Measurements from ENCODE around the gene ZNF391.
"Not testable (repeated sequence)": the region's sequence is repeated elsewhere in the genome, so short reads cannot be mapped to it uniquely, and the experiment has no call there.

Gene ZNF391

DNA sequence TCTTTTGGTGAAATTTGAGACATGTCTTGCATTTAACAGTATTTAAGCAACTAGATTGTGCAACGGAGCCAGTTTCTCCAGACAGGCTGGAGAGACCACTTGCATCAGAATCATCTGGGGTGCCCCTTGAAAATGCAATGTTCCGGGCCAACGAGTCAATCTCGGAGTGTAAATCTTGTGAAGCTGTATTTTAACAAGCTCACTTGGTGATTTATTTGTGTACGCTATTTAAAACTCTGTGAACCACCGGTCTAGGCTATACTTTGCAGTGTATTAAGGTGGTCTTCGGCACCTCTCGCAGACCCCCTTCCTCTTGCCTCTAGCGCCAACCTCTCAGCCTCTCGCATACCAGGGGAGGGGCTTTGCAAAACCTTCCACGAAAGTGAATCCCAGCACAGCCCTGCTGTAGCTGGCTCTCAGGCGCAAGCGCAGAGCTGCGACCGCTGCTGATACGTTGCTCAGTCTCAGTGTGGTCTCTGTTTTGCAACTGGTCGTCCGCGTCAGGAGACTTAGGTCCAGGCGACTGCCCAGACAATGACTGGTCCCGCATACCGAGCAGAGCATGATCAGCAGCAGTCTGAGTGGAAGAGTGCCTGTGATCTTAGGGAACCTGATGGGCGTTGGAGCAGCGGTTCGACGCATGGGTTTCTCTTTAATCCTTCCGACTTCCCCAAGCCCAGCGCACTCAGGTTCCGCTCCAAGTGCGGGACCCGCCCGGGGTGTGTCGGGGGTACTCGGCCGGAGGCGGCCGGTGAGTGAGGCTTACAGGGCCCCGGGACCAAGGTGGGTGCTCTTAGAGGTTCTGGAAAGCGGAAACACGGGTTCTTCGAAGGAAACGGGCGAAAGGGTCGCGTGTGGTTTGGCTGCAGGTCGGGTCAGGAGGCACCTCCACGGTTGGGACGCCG, at the start of gene ZNF391:
Gene ZNF391 (plus strand): TSS at position 467 of the 905 bp plus-strand sequence. CDS start 11,612 bp downstream, outside the sequence.
- peak; percentile 52 to 68 (median 52) for DNase-seq (ENCODE audit: low read depth in 2 of 3, low spot score in 2 of 3)

DNA sequence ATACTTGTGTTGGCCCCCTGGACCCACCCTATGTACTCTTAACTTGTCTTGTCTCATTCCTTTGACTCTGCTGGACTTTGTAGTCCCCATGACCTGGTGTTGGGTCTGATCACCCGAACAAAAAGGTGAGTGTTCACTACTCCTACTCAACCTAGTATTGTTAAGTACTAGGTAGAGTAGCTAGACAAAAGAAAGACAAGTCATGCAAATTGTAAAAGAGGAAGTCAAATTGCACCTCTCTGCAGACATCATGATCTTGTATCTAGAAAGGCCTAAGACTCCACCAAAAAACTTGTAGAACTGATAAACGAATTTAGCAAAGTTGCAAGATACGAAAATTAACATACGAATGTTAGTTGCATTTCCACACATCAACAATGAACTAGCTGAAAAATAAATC, 35.7 kb upstream of the ZNF391 start:
- DNase-seq (ENCODE audit: low read depth in 2 of 3, low spot score in 2 of 3): no peak

DNA sequence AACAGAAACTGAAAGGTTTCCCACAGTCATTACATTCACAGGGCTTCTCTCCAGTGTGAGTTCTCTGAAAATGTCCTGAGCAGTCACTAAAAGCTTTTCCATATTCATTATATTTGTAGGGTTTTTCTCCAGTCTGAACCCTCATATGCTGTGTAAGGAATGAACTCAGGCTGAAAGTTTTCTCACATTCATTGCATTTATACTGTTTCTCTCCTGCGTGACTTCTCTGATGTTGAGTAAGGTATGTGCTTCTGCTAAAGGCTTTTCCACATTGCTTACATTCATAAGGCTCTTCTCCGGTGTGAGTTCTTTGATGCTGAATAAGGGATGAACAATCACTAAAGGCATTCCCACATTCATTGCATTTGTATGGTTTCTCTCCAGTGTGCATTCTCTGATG, 29.8 kb upstream of the ZNF391 start:
- no peak for DNase-seq (ENCODE audit: low read depth in 2 of 3, low spot score in 2 of 3)

DNA sequence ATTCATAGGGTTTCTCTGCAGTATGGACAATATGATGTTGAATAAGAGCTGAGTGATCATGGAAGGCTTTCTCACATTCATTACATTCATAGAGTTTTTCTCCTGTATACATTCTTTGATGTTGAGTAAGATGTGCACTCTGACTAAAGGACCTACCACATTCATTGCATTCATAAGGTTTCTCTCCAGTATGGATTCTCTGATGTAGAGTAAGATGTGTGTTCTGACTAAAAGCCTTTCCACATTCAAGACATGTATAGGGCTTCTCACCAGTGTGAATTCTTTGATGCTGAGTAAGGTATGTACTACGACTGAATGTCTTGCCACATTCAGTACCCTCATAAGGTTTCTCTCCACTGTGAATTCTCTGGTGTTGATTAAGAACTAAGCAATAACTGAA, 29.3 kb upstream of the ZNF391 start:
- no peak for DNase-seq (ENCODE audit: low read depth in 2 of 3, low spot score in 2 of 3)

DNA sequence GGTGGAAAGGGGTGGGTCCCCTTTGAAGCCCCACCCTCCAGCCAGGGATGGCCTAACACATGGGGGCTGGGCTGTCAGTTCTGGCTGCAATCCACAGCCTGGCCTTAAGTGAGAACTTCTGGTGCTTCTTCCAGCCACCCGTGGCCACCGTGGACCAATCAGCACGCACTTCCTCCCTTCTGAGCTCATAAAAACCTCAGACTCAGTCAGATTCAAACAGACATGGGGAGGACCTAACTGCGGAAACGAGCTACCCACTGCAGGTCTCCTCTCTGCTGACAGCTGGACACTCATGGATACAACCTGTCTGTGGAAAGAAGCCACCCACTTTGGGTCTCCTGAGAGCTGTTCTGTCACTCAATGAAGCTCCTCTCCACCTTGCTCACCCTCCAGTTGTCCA, 20.4 kb upstream of the ZNF391 start:
- DNase-seq (ENCODE audit: low read depth in 2 of 3, low spot score in 2 of 3): no peak

DNA sequence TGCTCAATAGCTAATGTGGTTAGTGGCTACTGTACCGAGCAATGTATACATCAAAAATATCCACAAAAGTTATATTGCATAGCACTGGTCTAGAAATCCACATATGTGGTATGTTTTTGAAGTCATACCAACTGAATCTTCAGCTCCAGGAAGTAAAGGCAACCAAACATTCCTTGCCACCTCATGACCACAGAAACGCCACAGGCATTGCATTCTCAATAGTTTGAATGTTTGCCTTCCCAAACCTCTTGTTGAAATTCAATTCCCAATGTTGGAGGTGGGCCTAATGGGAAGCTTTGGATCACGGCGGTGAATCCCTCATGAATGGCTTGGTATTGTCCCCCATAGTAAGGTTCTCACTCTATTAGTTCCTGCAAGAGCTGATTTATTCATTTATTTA, 18.2 kb upstream of the ZNF391 start:
- DNase-seq (ENCODE audit: low read depth in 2 of 3, low spot score in 2 of 3): no peak

DNA sequence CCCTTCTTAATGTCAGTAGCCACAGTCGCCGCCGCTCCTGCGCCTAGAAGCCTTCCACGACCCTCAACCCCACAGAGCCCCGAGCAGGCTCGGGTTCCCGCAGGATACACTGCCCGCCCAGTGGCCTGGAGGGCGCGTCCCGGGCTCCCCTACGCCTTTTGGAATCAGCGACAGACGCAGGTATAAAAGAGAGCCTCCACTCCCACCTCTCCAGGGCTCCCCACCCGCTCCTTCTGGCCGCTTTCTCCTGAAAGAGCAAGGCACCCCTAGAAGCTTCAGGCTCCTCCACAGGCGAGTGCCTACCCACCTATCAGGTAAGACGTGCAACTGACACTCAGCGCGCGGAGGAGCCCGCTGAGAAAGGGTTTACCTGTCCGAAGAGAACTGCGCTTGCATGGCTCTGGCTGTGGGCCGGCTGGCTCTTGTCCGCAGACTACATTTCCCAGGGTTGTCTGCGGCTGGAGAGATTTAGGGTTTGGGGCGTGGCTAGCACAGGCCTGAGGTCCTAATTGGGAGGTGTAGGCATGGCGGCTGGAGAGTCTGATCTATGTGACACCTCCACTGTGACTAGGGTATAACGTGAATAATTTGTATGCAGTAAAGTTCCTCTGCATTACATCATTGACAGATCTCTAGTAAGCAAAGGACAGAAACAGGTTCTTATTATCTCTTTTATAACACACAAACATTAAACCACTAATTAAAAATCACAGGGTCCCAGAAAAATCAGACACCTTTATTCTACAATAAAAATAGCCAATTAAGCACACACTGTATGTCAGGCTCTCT, 13.5 kb upstream of the ZNF391 start:
- DNase-seq (ENCODE audit: low read depth in 2 of 3, low spot score in 2 of 3): peak in 2 of 3 experiments; percentile 15 to 34

DNA sequence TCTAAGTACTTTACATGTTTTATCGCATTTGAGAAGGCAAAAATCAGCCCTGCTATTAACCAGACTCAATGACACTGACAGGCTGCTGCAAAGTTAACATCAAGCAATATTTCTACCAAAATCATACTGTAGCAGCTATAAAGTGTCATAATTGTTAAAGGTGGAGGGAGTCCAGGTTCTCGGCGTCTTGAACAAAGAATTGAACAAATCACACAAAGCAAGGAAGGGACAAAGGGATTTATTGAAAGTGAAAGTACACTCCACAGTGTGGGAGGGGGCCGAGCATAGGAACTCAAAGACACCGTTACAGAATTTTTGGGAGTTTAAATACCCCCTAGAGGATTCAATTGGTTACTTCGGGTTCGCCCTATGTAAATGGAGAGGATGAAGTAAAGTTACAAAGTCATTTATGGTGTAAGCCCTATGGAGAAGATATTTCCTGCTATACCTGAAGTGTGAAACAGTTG, 12.9 kb upstream of the ZNF391 start:
- no peak for DNase-seq (ENCODE audit: low read depth in 2 of 3, low spot score in 2 of 3)

DNA sequence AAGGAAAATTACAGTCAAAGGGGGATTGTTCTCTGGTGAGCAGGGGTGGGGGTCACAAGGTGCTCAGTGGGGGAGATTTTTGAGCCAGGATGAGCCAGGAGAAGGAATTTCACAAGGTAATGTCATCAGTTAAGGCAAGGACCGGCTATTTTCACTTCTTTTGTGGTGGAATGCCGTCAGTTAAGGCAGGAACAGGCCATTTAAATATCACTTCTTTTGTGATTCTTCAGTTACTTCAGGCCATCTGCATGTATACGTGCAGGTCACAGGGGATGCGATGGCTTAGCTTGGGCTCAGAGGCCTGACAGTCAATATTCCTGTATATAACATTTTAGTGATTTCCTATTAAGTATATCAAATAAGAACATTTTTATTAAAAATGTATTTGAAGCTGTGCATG, 10.2 kb upstream of the ZNF391 start:
- not testable (repeated sequence) for DNase-seq (ENCODE audit: low read depth in 2 of 3, low spot score in 2 of 3)

DNA sequence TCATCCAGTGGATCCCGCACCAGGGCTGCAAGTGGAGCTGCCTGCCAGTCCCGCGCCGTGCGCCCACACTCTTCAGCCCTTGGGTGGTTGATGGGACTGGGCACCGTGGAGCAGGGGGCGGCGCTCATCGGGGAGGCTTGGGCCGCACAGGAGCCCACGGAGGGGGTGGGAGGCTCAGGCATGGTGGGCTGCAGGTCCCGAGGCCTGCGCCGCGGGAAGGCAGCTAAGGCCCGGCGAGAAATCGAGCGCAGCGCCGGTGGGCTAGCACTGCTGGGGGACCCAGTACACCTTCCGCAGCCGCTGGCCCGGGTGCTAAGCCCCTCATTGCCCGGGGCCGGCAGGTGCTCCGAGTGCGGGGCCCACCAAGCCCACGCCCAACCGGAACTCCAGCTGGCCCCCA, 7.6 kb upstream of the ZNF391 start:
- not testable (repeated sequence) for DNase-seq (ENCODE audit: low read depth in 2 of 3, low spot score in 2 of 3)

DNA sequence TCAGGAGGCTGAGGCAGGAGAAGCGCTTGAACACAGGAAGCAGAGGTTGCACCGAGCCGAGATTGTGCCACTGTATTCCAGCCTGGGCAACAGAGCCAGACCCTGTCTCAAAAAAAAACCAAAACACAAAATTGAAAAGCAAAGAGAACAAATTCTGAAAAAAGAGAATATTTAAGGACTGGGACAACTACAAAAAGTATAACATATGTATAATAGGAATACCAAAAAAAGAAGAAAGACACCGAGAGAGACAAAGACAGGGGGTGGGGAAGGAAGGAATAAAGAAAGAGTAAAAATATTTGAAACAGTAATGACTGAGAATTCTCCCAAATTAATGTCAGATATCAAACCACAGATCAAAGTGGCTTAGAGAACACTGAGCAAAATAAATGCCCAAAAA, 5.5 kb upstream of the ZNF391 start:
- no peak for DNase-seq (ENCODE audit: low read depth in 2 of 3, low spot score in 2 of 3)

DNA sequence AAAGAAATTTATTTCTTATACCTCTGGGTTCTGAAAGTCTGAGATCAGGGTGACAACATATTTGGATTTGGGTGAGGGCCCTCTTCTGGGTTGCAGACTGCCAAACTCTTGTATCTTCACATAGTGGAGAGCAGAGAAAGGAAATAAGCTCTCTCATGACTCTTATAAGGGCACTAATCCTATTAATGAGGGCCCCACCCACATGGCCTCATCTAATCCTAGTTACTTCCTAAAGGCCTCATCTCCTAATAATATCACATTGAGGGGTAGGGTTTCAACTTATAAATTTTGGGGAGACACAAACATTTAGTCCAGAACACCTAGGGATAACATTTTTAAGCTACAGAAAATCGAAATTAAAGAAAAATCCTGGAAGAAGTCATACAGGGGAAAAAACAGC, 5.1 kb upstream of the ZNF391 start:
- DNase-seq (ENCODE audit: low read depth in 2 of 3, low spot score in 2 of 3): no peak

DNA sequence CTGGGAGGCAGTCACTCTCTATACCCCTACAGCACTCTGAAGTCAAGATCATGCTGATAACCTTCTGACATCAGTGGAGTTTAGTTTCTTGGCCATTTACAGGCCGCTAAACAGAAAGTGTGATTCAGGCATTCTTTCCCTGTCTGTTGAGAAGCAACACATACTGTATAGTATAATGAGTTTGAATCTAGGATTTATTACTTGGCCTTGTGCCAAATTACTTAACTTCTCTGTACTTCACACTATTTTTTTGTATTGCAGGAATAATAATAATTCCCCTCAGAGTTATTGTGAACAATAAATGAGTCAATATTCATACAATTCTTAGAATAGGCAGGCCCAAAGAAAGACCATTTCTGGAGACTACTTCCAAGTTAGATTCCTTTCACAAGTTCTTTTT, 4.1 kb downstream of the ZNF391 start:
- DNase-seq (ENCODE audit: low read depth in 2 of 3, low spot score in 2 of 3): no peak

DNA sequence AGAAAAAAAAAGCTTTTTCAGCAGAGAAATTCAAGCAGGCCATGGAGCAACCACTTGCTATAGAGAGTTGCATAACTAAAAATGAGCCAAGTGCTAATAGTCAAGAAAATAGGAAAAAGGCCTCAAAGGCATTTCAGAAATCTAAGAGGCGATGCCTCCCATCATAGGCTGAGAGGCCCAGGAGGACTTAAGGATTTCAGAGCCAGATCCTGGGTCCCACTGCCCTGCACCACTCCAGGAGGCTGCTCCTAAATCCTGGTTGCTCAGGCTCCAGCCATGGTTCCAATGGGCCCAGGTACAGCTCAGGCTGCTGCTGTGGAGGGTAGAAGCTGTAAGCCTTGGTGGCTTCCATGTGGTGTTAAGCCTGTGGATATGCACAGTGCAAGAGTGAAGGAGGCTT, 5.5 kb downstream of the ZNF391 start:
- DNase-seq (ENCODE audit: low read depth in 2 of 3, low spot score in 2 of 3): no peak

DNA sequence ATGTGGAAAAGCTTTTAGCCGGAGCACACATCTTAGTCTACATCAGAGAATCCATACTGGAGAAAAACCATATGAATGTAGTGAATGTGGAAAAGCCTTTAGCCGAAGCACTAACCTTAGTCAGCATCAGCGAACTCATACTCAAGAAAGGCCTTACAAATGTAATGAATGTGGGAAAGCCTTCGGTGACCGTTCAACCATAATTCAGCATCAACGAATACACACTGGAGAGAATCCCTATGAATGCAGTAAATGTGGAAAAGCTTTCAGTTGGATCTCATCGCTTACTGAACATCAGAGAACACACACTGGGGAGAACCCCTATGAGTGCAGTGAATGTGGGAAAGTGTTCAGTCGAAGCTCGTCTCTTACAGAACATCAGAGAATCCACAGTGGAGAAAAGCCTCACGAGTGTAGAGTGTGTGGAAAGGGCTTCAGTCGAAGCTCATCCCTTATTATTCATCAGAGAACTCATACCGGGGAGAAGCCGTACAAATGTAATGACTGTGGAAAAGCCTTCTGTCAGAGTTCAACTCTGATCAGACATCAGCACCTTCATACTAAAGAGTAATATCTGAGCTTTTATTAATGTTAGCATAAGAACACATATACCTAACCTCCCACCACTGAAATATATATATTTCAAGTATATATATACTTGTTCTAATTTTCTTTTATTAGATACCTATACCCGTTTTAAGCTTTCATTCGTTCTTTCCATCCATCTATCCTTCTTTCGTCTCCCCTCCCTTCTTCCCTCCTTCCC, 12.5 kb downstream of the ZNF391 start:
- DNase-seq (ENCODE audit: low read depth in 2 of 3, low spot score in 2 of 3): no peak

DNA sequence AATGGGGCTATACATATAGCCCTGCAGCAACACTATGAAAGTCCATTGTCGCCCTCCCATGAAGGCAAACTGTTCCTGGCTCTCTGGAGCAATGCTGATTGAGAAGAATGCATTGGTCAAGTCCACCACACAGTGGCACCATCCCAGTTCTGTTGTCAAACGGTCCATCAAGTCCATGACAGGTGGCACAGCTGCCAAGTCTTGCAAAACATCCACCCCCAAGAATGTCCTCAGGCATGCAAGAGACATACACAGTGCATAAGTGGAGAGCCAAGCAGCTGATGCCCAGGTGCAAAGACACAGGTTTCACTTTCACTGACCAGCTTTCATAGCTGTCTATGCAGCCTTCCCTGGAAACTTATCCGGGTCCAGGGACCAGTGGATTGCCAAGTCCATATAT, 17.5 kb downstream of the ZNF391 start:
- no peak for DNase-seq (ENCODE audit: low read depth in 2 of 3, low spot score in 2 of 3)

DNA sequence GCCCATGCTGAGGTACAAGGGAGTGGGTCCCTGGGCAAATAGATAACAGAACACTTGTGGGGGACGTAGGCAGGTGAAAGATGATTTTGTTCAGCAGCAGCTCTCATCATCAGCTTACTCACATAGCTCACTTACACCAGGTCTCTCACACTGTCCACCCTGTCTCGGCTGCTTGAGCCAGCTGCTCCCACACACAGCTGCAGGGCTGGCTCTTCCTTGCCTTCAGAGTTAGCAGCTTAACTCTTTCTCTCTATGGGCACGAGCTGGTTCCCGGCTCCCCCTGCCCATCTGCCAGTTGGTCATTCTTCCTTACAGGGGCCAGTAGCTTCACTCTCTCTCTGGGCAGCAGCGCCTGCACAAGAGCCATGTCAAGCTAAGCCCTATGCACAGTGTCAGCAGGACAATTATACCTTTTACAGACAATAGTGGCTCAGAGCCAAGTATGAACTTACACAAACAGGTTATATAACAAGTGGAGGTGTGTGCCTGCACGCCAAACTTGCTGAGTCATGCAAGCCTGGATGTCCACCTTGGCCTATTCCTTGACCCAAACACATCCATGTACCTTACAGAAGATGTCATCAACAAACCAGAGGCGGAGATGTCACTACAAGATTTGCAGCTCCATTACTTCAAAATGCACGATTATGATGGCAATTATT, 18.7 kb downstream of the ZNF391 start:
- DNase-seq (ENCODE audit: low read depth in 2 of 3, low spot score in 2 of 3): no peak

DNA sequence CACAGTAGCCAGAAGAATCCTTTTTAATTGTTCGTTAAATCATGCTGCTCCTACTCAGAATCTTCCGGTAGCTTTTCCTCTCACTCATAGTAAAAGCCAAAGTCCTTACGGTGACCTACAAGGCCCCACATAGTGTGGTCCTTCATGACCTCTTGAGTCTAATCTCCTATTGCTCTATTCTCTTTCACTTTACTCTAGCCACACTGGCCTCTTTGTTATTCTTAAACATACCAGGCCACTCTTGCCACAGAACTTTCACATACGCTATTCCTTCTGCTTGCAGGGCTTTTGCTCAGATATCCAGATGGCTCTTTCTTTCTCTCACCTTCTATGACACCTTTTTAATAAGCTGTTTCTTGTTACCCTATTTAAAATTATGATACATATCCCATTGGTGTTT, 25.7 kb downstream of the ZNF391 start:
- no peak for DNase-seq (ENCODE audit: low read depth in 2 of 3, low spot score in 2 of 3)

DNA sequence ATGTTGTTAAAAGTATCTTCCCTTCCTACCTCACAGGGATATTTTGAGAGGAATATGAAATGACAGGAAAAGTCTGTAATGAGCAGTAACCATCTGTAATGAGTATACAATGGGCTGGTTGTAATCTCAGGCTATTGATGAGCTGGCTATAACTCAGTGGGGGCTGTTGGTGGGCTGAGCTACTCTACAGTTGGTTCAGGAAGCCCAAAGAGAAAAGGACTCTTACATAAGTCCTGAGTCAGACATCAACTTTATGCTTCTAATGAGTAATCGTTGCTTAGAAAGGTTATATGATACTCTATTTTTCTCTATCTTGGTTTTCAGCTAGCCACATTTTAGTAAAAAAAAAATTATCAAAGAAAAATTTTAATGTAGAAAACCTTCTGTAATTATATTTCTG, 26.4 kb downstream of the ZNF391 start:
- no peak for DNase-seq (ENCODE audit: low read depth in 2 of 3, low spot score in 2 of 3)

DNA sequence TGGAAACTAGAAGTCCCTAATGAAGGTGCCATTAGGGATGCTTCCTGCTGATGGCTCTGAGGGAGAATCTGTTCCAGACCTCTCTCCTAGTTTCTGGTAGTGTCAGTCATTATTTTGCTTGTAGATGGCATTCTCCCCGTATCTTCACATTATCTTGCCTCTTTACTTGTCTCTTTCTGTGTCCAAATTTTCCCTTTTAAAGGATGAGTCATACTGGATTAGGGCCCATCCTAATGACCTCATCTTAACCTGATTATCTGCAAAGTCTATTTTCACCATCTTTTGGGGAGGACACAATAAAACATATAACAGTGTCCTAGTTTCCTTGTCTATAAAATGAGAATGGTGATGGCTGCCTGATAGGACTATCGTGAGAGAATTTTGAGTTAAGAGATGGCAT, 27.3 kb downstream of the ZNF391 start:
- DNase-seq (ENCODE audit: low read depth in 2 of 3, low spot score in 2 of 3): no peak

DNA sequence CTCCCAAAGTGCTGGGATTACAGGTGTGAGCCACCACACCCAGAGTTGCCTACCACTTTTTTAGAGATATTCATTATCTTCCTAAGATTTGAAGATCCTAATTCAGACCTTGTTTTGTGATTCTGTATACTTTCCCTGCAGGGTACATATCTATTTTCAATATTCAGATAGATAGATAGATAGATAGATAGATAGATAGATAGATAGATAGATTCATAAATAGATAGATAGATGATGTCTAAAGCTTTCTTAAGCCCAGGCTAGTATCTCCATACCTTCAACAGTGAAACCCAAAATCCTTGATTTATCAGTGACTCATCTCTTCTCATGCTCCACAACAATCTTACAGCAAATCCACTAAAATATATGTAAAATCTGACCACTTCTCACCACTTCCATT, 30.8 kb downstream of the ZNF391 start:
- no peak for DNase-seq (ENCODE audit: low read depth in 2 of 3, low spot score in 2 of 3)
